Right lobe of liver (tissue), 4 donors: ENCODE results near the gene EME2.

Experiments
- CTCF ChIP-seq, 4 donors: fragments of 200-600 bp in 3 of 4; fragments of 450-650 bp in 1 of 4; IDR thresholded peaks; one replicate each; pipeline versions ENCODE4 v1.5.1 to v1.8.0; 2016 to 2022; ENCODE audit warnings: antibody characterized with exemption in 4 of 4, mild to moderate bottlenecking in 2 of 4
- POLR2A ChIP-seq: fragments of 450-650 bp; IDR thresholded peaks from one replicate; pipeline ENCODE4 v1.6.1; 2017; ENCODE audit warnings: antibody characterized with exemption, mild to moderate bottlenecking
- donor health status: DM: no; HTN: no; CAD: no.
- donor health status: DM: no; HTN: no; CAD: no.
- donor health status: DM: no; HTN: yes; CAD: no.

GRCh38 chr16:1819611-1820010 lies 47.0 kb downstream of the EME2 start:
- TF ChIP-seq POLR2A (no peak), CTCF (IDR thresholded peaks at IDR 0.05) (no peak)
